HG03521 (cell line): ENCODE data around the gene SMOC1.
"Not testable (repeated sequence)": the region's sequence is repeated elsewhere in the genome, so short reads cannot be mapped to it uniquely, and the experiment has no call there.

ENCODE experiments used
- ATAC-seq: cut with Tn5 transposase; IDR thresholded peaks from one replicate; pipeline ENCODE4 v1.9.1; 2021; ENCODE audit warnings: mild to moderate bottlenecking, moderate library complexity; ENCODE audit not compliant: unreplicated experiment

The SMOC1 gene

GRCh38 chr14:69896972-69897371 lies 17.8 kb downstream of the SMOC1 start:
- no peak for ATAC-seq

- ATAC-seq: no peak
Observed at GRCh38 chr14:69900603-69901002, 21.4 kb downstream of the SMOC1 start.

GRCh38 chr14:69901113-69901951 lies 22.1 kb downstream of the SMOC1 start:
- no peak for ATAC-seq

- ATAC-seq: not testable (repeated sequence)
Observed at GRCh38 chr14:69903046-69903445, 23.8 kb downstream of the SMOC1 start.

- ATAC-seq: no peak
Observed at GRCh38 chr14:69904246-69904645, 25.0 kb downstream of the SMOC1 start.

GRCh38 chr14:69906201-69906600 lies 27.0 kb downstream of the SMOC1 start:
- ATAC-seq: no peak

- ATAC-seq: no peak
Observed at GRCh38 chr14:69909826-69910550, 30.8 kb downstream of the SMOC1 start.

GRCh38 chr14:69910871-69911270 lies 31.7 kb downstream of the SMOC1 start:
- ATAC-seq: no peak

- no peak for ATAC-seq
Observed at GRCh38 chr14:69913686-69914085, 34.5 kb downstream of the SMOC1 start.

- ATAC-seq: no peak
Observed at GRCh38 chr14:69916396-69916795, 37.2 kb downstream of the SMOC1 start.

GRCh38 chr14:69917287-69917686 lies 38.1 kb downstream of the SMOC1 start:
- ATAC-seq: no peak

- no peak for ATAC-seq
Observed at GRCh38 chr14:69919815-69920214, 40.6 kb downstream of the SMOC1 start.

- ATAC-seq: no peak
Observed at GRCh38 chr14:69921052-69921451, 41.8 kb downstream of the SMOC1 start.

- no peak for ATAC-seq
Observed at GRCh38 chr14:69922198-69922597, 43.0 kb downstream of the SMOC1 start.

- no peak for ATAC-seq
Observed at GRCh38 chr14:69924201-69924600, 45.0 kb downstream of the SMOC1 start.

GRCh38 chr14:69928111-69928523 lies 48.9 kb downstream of the SMOC1 start:
- no peak for ATAC-seq

- ATAC-seq: no peak
Observed at GRCh38 chr14:69930780-69931379, 51.7 kb downstream of the SMOC1 start.

GRCh38 chr14:69931960-69932359 lies 52.7 kb downstream of the SMOC1 start:
- ATAC-seq: no peak

- no peak for ATAC-seq
Observed at GRCh38 chr14:69932391-69932790, 53.2 kb downstream of the SMOC1 start.

GRCh38 chr14:69933623-69934275 lies 54.5 kb downstream of the SMOC1 start:
- ATAC-seq: no peak

GRCh38 chr14:69937367-69938081 lies 58.3 kb downstream of the SMOC1 start:
- no peak for ATAC-seq
